Measurements from ENCODE around the gene CTRL.

Gene CTRL

DNA sequence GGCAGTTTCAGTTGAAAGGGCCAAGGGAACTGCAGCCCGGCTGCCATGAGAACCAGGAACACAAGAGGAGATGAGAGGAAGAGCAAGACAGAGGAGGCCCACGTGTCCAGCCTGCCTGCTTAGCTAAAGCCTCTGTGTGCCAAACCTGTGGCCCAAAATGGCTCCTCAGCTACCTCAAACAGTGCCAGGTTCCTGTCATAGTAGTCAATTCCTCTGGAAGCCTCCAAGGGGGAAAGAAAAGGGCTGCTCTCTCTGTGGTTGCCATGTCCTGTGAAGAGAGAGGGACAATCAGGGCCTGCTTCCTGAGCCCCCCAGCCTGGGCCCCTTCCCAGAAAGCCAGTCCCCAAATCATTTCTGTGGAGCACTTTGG lies 31.6 kb upstream of the CTRL start:
- DNase-seq (ENCODE audit: low read depth in 3 of 3) = no peak

DNA sequence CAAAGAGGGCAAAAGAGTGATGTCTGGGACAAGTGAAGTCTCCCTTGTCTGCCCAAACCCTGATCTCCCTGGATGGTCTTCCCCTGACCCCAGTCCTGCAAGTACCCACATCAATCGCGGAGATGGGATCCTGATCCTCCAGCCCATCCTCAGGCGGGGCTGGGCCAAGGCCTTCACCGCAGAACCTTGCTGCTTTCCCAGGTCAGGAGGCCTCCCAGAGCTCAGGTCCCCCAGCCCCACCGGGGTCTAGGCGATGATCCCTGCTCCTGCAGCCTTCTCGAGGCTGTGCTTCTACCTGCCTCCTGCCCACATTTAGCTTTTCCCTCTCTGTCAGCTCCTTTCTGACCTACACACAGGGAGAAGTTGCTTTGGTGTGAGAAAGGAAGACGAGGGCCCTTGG lies 30.5 kb upstream of the CTRL start:
- DNase-seq (ENCODE audit: low read depth in 3 of 3) = no peak

DNA sequence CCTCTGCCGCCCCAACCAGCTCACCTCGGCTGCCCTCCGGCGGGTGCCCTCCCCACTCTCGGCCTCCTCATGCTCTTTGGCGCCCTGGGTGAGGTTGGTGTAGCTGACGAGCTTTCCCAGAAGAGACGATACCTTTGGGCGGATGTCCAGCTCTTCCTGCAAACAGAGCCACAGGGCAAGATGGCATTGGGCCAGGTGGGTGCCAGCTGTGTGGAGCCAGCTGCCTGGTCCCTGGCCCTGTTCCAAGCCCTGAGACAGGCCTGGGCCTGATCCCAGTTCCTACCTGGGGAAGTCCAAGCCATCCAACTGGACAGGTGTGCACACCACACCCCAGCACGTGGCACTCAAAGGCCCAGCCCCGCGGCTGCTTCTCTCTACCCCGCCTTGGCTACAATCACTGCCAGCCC lies 29.9 kb upstream of the CTRL start:
- DNase-seq (ENCODE audit: low read depth in 3 of 3) = no peak

DNA sequence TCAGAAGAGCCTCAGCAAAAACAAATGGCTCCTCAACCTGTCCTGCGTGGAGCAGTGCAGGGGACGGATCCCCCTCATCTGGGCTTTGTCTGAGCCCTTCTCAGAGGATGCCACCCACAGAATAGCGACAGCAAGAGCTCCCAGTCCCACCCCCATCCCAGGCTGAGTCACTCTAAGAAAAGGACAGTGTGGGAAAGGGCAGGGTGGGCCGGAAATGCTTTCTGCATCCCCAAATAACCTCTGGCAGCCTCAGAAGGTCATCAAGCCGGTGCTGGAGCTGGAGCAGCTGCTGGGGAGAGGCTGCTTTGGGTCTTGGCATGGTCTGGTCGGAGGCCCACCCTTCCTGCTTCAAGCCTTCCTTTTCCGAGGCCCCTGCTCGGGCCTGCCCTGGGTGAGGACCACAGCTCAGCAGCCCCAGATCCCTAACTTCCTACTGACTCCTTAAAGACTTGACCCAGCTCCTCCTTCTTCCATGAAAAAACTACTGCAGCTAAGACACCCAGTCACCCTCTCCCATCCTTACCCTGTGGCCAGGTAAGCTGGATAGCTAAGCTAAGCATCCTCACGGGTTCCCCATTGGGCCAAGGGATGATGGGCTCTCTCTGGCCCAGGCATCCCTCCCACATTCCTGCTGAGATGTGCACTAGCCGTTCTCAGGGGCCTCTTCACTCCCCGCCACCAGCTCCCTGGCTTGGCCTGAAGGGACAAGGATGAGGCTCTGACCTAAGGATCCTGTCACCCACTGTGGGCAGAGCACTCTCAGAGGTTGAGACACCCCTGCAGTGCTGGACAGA lies 28.1 kb upstream of the CTRL start:
- DNase-seq (ENCODE audit: low read depth in 3 of 3) = no peak

DNA sequence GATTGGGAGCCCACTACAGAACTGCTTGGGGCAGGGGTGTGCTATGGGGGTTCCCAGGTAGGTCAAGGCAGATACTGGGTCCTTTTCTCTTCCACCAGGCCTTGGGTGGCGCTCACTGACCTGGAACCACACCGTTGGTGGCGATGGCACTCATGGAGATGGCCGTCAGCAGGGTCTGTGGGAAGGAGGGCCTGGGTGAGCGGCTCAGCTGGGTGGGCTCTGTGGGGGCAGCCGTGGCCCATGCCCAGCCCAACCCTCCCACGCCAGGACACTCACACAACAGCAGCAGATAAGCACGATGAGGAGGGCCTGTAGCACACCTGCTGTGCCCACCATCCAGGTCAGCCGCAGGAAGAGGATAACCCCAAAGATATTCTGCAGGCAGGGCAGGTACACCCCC lies 26.0 kb upstream of the CTRL start:
- DNase-seq (ENCODE audit: low read depth in 3 of 3) = no peak

DNA sequence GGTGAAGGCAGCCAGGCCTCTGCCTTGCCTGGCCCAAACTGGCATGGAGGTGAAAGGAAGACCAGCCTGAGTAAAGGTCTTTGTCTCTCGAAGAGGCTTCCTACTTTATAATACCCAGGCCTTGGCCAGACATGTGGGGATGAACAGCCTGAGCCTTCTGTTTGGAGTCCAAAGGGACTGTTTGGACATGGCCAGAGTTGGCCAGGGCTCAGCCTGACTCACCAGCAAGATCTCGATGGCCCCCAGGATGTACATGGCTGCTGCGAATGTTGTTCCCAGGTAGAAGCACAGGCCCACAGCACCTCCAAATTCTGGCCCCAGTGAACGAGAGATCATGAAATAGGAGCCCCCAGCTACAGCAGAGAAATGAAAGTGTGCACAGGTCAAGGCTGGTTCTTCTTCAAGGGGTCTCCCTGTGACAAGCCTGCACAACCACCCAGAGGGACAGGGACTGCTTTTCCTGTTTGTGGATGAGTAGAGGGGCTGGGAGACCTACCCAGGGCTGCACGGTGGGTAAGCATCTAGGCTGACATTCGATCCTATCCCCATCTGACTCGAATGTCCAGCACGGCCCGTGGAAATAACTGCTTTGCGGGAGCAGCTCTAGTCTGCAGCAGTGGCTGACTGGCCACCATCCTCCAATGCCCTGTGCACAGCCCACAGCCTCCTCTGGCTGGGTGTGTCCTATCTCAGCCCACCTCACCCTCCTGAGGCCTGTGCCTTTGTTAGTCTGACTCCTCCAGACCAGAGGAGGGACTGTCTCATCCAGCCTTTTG lies 22.9 kb upstream of the CTRL start:
- DNase-seq (ENCODE audit: low read depth in 3 of 3) = no peak

DNA sequence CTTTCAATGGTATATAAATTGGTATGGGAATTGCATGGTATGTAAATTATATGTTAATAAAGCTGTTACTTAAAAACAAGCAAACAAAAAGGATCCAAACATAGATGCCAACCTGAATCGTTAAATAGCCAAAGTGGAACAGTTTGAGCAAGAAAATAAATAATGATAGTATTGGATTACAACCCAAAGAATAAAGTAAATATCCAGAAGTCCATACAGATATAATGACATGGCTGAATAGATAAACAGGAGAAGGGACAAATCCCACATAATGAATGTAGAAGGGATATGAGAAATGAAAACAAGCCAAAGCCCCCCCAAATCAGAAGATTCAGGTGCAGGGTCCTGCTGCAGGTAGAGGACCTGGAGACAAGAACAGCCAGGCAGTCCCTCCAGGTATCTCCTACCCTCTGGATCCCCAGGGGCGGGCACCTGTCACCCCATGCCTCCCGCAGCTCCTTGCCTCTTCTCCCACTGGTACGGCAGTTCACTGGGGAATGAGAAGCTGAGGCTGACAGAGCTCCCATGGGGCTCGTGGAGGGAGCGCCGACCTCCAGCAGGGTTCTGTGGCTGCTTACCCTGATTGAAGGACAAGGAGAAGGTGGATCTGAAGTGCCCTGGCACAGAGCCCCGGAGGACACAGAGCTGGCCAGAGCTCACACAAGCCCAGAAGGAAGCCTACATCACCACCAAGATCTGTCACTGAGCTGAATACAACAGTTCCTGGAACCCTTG lies 22.1 kb upstream of the CTRL start:
- DNase-seq (ENCODE audit: low read depth in 3 of 3) = no peak

DNA sequence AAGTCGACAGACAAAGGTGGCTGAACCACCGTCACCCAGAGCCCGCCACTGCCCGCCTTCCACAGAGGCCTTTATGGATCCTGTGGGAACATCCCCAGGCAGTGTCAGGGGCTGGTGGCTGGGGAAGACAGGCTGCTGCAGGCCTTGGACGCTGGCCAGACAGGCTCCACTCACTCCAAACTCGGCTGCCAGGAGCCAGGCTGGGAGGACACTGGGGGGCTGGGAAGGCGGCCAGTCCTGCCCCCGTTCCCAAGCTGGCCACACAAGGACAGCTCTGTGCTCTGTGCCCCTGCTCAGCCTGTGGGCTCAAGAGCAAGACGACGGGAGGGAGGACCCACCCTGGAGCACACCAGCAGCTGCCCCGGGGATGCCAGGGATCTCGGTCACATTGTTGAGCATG lies 19.8 kb upstream of the CTRL start:
- DNase-seq (ENCODE audit: low read depth in 3 of 3) = no peak

DNA sequence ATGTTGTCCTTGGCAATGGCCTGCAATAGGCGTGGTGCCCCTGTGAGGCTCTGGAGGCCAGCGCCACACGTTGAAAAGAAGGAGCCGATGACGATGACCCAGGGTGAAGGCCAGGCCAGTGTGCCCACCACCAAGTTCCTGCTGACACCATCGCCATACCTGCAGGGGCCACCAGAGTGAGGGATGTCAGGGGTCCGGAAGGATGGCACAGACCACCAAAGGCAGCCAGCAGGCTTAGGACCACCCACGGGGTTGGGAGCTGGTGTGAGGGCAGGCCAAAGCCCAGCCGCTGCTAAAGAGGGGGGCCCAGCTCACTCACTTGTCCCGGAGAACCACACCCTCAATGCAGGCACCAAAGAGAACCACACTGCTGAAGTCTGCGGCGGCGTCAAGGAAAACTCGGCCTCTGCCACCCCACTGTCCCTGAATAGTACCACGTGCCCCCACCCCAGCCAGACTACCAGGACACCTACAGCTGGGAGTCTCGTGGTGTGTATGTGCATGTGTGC lies 18.7 kb upstream of the CTRL start:
- no peak for DNase-seq (ENCODE audit: low read depth in 3 of 3)

DNA sequence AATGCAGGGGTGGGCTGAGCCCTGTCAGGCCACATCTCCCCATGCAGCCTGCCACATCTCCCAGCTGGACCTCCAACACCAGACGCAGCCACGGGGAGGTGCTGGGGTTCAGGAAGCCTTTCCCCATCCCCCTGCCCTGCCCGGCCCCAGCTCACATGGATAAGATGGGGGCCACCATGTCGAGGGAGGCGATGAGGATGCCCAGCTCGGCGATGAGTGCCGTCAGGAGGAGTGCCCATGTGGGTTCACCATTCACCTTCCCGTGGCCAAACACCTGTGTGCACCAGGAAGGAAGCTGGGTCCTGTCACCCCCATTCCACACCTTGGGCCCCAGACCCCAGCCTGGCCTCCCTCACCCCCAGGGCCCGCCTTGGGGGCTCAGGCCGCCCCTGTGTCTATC lies 18.0 kb upstream of the CTRL start:
- DNase-seq (ENCODE audit: low read depth in 3 of 3) = no peak

DNA sequence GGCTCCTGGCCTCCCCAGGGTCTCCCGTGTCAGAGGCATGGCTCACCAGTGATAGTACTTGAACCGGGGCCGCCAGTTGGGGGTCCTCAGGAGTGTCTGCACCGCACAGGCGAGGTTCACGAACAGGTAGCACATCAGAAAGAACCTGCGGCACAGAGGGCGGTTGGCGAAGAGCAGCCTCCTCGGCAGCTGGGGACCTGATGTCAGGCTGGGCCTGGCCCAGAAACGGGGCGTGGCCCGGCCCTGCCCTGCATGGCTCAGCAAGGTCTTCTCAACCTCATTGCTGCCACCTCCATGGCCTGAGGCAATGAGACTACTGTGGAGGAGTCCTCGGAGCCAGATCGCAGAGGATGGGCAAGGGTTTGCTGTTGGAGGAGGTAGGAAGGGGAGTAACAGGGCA lies 16.4 kb upstream of the CTRL start:
- no peak for DNase-seq (ENCODE audit: low read depth in 3 of 3)

DNA sequence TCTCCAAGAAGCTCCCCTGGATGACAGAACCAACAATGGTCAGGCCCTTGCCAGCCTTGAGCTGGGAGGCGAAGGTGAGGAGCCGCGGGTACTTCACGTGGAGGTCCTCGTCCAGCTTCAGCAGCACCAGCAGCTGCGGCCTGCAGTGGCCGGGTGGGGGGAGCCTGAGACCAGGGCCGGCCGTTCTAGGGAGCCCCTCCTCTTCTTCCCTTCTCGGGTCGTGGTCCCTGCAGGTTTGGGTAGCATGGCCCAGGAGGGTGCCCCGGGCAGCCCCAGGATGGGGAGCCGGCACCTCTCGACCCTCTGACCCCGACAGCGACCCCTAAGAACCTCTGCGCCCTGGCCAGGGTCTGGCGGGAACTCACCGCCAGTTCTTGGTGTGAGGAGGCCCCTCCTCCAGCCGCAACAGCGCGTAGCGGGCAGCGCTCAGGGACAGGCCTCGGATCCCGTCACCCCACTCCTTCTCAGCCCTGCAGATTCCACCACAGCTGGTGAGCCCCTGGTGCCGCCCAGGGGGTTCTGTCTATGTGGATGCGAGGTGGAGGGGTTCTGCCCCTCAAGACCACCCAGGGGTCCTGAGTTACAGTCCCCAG lies 15.4 kb upstream of the CTRL start:
- no peak for DNase-seq (ENCODE audit: low read depth in 3 of 3)

DNA sequence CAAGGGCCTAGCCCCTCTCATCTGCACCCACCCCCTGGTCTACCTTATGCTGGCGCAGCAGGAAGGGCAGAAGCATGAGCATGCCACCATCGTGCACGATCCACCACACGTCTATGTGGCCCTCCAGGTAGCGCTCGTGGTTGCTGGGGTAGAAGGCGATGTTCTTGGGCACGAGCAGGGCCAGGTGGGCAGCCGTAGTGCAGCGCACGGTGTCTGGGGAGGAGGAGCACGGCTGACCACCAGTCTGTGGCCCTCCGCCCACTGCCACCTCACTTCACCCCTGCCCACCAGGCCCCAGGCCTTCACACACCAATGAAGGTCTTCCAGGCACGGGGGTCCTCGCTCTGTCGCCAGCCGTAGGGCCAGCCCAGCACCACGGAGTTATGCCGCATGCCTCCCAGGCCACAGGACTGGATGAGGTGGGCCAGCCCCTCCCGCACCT lies 14.5 kb upstream of the CTRL start:
- DNase-seq (ENCODE audit: low read depth in 3 of 3) = no peak

DNA sequence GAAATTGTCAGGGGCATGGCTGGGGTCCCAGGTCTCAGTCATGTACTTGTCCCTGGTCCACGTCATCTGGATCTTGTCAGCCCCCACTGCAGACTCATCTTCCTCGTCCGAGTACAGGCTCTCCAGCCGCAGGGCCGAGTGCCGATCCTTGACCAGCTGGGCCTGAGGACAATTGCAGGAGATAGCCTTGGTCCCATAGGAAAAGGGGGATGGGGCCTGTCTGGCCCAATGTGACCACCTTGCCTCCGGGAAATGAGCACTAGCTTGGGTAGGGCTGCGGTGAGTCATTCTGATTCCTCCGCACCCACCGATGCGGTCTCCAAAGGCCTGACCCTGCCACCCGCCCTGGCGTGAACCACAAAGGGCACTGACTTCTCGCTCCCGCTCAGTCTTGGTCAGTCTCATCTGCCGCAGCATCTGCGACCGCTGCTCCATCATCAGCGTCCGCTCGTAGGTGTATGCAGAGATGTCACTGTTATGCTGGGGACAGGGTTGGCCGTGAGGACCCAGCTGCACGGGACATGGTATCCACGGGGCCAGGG lies 13.8 kb upstream of the CTRL start:
- no peak for DNase-seq (ENCODE audit: low read depth in 3 of 3)

DNA sequence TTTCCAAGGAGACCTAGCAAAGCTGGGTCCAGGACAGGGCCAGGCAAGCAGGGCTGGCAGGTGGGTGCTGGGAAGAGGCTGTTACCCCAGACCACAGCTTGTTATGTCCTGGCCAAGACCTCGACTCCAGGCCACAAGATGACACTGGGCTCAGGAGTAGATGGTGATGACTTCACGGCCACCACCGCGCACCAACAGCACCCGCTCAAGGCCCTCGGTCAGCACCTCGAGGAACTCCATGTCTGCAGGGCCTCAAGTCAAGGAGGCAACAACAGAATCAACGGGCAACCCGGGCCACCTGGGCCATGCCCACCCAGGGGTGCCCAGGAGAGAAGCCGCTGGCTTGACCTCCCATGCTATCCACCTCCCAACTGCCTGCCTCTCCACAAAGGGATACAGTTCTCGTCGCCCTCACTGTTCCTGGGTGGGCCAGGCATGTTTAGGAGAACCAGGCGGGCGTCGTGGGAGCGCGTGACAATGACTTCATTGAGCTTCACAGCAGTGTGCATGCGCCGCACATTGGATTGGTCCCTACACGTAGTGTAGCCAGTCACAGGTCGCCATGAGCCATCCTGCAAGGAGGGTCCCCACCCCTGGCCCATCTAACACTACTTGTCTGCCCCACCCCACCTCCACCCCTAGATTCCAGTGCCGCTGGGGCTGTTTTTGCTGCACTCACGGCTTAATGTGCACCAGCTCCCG lies 13.2 kb upstream of the CTRL start:
- no peak for DNase-seq (ENCODE audit: low read depth in 3 of 3)

DNA sequence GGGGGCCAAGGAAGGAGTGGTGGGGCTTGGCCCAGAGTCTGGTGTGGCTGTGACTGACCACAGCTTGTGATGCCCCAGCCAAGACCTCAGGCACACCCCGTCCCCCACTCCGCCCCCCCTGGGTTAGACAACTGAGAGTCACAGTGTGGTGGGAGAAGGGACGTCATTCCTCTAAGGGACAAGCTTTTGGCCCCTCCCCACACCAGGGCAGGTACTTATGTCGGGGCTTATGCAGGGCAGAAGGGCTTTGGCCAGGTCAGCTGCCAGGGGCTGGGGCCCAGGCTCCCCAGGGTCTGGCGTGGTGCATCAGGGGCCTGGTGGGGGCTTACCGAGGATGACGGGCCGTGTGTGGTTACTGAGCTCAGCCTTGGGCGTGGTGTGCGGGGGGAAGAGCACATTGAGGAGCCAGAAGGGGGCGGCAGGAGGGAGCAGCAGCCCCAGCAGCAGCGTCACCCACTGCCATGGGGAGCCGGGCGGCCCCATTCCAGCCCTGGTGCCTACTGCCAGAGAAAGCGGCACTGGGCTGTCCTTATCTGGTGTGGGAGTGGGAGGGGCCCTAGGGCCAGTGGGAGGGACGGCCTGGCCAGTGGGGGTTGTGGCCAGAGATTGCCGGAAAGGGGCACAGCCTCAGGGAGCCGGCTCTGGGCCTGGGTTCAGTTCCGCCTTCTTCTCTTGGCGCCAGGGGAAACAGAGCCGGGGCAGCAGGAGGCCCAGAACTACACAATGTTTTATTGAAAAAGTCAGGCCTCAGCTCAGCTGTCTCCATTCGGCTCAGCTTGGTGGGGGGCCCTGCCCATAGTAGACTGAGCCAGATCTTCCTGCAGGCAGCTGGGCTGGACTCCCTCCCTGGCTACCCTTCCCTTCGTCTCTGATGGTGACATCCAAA lies 12.2 kb upstream of the CTRL start, which contains the start of gene LCAT:
Gene LCAT, minus strand, starts transcription at position 502 of the 886 bp plus-strand sequence. Its CDS starts 19 bp downstream, at position 483.
- no peak for DNase-seq (ENCODE audit: low read depth in 3 of 3)

DNA sequence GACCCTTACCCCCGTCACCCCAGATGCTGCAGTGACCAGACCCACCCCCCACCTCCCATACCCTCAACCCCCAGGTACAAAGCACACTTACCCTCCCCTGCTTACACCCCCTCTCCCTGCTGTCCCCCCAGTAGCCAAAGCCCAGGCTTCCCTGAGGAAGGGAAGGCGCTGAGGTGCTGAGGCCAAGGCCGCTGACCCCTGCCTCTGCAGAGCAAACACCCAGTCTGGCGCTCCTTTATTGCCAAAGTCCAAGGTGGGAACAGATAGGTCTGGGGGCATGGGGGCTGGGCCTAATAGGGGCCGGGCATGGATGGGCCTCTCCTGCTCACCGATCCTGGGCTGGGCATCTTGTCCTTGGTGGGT lies 11.6 kb upstream of the CTRL start:
- no peak for DNase-seq (ENCODE audit: low read depth in 3 of 3)

DNA sequence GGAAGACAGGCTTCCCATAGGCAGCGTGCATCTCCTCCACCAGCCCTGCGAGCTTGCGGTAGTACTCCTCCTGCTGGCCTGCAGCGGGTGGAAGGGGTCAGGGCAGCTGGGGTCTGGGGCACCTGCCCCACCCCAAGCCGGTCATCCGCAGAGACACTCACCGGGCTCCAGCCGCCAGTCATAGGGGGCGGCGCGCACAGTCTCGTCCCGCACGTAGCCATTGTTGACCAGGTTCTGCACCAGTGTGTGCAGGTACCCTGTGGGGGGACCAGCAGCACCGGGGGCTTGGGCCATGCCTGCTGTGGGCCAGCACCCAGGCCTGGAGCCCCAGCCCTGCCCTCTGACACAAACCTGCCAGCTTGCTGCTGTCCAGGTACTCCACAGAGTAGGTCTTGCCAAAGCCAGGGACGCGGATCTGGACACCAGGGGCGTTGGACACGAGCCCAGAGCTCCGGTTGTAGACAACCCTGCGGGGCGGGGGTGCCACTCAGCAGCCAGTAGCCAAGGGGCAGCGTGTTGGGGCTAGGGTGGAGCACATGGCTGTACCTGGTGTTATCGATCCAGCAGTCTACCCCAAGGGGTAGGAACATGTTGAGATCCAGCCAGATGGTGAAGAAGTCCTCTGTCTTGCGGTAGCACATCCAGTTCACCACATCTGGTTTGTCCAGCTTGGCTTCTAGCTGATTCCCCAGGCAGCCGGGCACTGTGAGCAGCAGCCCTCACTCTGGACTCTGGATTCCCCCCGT lies 11.0 kb upstream of the CTRL start:
- DNase-seq (ENCODE audit: low read depth in 3 of 3) = no peak

DNA sequence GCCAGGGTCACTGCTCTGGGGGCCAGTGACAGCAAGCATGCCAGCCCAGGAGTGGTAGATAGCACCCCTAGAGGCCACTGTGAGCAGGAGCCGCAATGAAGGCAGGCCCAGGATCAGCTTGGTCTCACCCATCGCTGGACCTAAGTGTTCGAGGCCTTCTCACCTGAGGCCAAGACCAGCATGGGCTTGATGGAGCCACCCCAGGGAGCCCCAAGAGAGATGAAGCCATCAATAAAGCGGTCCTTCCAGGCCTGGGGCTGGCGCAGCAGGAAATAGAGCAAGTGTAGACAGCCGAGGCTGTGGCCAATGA lies 10.5 kb upstream of the CTRL start:
- peak in 1 of 3 experiments; percentile 35 for DNase-seq (ENCODE audit: low read depth in 3 of 3)
